H1 (cell line): ENCODE data around the gene TMEM182. TPM values are rescaled to one million over a fixed set of nuclear protein-coding genes. Genes with fewer than 3 reads are reported as not detected.

Experiments
- CHD2 ChIP-seq: IDR thresholded peaks from 2 replicates; pipeline ENCODE4 v1.6.1; 2012; ENCODE audit warnings: low read length, improper control_type of control experiment
- CTCF ChIP-seq, 3 experiments: IDR thresholded peaks; 1 replicate in 2 of 3; 2 replicates in 1 of 3; pipeline versions ENCODE4 v1.5.1 to v1.6.1; 2011; ENCODE audit warnings: low read length in 3 of 3, mild to moderate bottlenecking in 3 of 3, inconsistent platforms in 2 of 3, low read depth in 1 of 3, moderate library complexity in 1 of 3; ENCODE audit not compliant: insufficient read depth in 1 of 3; ENCODE audit errors: control extremely low read depth in 1 of 3
- EZH2 ChIP-seq: fragments of 200-600 bp; sonication (generic); IDR thresholded peaks from 2 replicates; pipeline ENCODE4 v1.7.1; 2012; ENCODE audit warnings: low read depth, mild to moderate bottlenecking, moderate library complexity, low read length, inconsistent platforms; ENCODE audit not compliant: severe bottlenecking
- JUN ChIP-seq: IDR thresholded peaks from 2 replicates; pipeline ENCODE4 v1.6.1; 2011; ENCODE audit warnings: low read depth, mild to moderate bottlenecking, improper control_type of control experiment, low read length
- SUZ12 ChIP-seq: fragments of 200-600 bp; sonication (generic); IDR thresholded peaks from 2 replicates; pipeline ENCODE4 v1.6.1; 2012; ENCODE audit warnings: mild to moderate bottlenecking, inconsistent platforms, low read length, moderate library complexity, mixed read lengths
- TAF1 ChIP-seq: IDR thresholded peaks from 2 replicates; pipeline ENCODE4 v1.6.1; 2011; ENCODE audit warnings: mild to moderate bottlenecking, low read depth, low read length
- polyA plus RNA-seq, 7 experiments: library from polyadenylated mRNA; depleted of rRNA in 3 of 7; stranded (reverse) in 5 of 7; unstranded in 2 of 7; fragments of >200 nt in 5 of 7; fragments of 200-250 nt in 2 of 7; gene quantifications; 1 replicate in 5 of 7; 2 replicates in 1 of 7; 4 replicates in 1 of 7; pipeline versions ENCODE4 v1.2.1 to v1.2.3, GENCODE V29; 2011 to 2013; ENCODE audit warnings: missing spikeins in 2 of 7, mixed read lengths in 2 of 7
- total RNA-seq: library from RNA; stranded (reverse); fragmentation: NEBNext Ultra II Directional; extraction: Animal tissue kit (Norgen Biotek cat#: 25700); gene quantifications from 2 replicates; pipeline ENCODE4 v1.2.1, GENCODE V29; 2021

The TMEM182 gene
- total and polyA plus RNA-seq, 2 of the 8 experiments (the other 6 are each of a cell fraction or from before 2014, with no cell fraction given), result 3.1 to 4.3 TPM

GRCh38 chr2:102834523-102835273 is 72.9 kb downstream of the TMEM182 start (continued):
- TF ChIP-seq CTCF (IDR thresholded peaks at IDR 0.05; ENCODE audit: control extremely low read depth in 1 of 3, insufficient read depth in 1 of 3, low read depth in 1 of 3, low read length in 3 of 3) (no peak), JUN (no peak), SUZ12 (no peak), TAF1 (no peak), EZH2 (no peak), CHD2 (no peak)
